GM12872 (cell line): ENCODE results near the gene PTPN6.

ENCODE experiments used
- TF ChIP-seq, protein P1 (sequence below): IDR thresholded peaks from 3 replicates; pipeline ENCODE4 v1.5.1; 2011; ENCODE audit warnings: low read depth, mild to moderate bottlenecking, low read length, moderate library complexity; ENCODE audit not compliant: insufficient read depth

Gene PTPN6

GRCh38 chr12:6965026-6965661 lies 14.0 kb downstream of the PTPN6 start:
- TF ChIP-seq, protein P1, sequence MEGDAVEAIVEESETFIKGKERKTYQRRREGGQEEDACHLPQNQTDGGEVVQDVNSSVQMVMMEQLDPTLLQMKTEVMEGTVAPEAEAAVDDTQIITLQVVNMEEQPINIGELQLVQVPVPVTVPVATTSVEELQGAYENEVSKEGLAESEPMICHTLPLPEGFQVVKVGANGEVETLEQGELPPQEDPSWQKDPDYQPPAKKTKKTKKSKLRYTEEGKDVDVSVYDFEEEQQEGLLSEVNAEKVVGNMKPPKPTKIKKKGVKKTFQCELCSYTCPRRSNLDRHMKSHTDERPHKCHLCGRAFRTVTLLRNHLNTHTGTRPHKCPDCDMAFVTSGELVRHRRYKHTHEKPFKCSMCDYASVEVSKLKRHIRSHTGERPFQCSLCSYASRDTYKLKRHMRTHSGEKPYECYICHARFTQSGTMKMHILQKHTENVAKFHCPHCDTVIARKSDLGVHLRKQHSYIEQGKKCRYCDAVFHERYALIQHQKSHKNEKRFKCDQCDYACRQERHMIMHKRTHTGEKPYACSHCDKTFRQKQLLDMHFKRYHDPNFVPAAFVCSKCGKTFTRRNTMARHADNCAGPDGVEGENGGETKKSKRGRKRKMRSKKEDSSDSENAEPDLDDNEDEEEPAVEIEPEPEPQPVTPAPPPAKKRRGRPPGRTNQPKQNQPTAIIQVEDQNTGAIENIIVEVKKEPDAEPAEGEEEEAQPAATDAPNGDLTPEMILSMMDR = peak; percentile 90

- TF ChIP-seq, protein P1 = no peak
Measured at GRCh38 chr12:6965714-6966113, 14.6 kb downstream of the PTPN6 start.

GRCh38 chr12:6966351-6966750 lies 15.2 kb downstream of the PTPN6 start:
- TF ChIP-seq, protein P1 = no peak

- TF ChIP-seq, protein P1 = no peak
Measured at GRCh38 chr12:6967651-6968100, 16.5 kb downstream of the PTPN6 start.

DNA sequence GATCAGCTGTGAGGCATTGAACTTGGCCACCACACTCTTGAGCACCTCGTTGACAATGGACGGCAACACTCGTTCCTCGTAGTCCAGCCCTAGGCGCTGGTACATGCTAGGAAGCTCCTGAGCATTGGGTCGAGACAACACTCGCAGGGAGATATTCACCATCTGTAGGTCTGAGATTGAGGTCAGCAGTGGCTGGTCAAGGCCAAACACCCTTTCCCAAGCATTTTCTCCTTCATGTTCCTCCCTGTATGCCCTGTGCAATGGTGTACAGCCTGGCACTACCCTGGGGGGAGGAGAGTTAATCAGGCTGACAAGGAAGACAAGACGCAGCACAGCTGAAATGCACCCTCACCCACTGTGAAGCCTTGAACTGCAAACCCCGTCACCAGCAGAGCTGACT lies 17.3 kb downstream of the PTPN6 start:
- TF ChIP-seq, protein P1 = no peak

GRCh38 chr12:6970096-6970527 lies 19.0 kb downstream of the PTPN6 start:
- TF ChIP-seq, protein P1 = no peak

DNA sequence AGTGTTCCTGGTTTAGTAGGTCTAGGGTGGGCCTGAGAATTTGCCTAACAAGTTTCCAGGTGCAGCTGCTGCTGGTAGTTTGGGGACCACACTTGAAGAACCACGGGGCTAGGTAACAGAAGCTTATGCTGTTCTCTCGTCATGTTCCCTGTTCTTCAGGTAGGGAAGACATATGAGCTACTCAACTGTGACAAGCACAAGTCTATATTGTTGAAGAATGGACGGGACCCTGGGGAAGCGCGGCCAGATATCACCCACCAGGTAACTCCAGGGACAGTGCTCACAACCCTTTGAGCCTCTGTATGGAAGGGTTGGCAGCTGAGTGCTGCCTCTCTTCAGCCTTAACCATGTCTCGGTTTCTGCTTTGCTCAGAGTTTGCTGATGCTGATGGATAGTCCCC lies 23.0 kb downstream of the PTPN6 start:
- TF ChIP-seq, protein P1 = no peak
